GM12878 (cell line): ENCODE data around the gene HES7.

ENCODE experiments used
- CBX3 ChIP-seq: fragments of 200-600 bp; sonication (generic); IDR thresholded peaks from 2 replicates; pipeline ENCODE4 v1.6.1; 2016; ENCODE audit warnings: low read depth, borderline replicate concordance
- TAF1 ChIP-seq: IDR thresholded peaks from 2 replicates; pipeline ENCODE4 v1.6.1; 2011; ENCODE audit warnings: mild to moderate bottlenecking, low read depth, low read length, borderline replicate concordance
- TF ChIP-seq, protein P1 (sequence below), 3 experiments: IDR thresholded peaks in 2 of 3; conservative IDR thresholded peaks in 1 of 3; 2 replicates each; pipeline ENCODE4 v1.5.1; 2011; ENCODE audit warnings: low read depth in 3 of 3, low read length in 3 of 3, mild to moderate bottlenecking in 3 of 3, control low read depth in 2 of 3, moderate library complexity in 2 of 3, inconsistent platforms in 1 of 3, mixed read lengths in 1 of 3; ENCODE audit not compliant: control insufficient read depth in 2 of 3, insufficient read depth in 1 of 3; ENCODE audit errors: extremely low read depth in 1 of 3

DNA sequence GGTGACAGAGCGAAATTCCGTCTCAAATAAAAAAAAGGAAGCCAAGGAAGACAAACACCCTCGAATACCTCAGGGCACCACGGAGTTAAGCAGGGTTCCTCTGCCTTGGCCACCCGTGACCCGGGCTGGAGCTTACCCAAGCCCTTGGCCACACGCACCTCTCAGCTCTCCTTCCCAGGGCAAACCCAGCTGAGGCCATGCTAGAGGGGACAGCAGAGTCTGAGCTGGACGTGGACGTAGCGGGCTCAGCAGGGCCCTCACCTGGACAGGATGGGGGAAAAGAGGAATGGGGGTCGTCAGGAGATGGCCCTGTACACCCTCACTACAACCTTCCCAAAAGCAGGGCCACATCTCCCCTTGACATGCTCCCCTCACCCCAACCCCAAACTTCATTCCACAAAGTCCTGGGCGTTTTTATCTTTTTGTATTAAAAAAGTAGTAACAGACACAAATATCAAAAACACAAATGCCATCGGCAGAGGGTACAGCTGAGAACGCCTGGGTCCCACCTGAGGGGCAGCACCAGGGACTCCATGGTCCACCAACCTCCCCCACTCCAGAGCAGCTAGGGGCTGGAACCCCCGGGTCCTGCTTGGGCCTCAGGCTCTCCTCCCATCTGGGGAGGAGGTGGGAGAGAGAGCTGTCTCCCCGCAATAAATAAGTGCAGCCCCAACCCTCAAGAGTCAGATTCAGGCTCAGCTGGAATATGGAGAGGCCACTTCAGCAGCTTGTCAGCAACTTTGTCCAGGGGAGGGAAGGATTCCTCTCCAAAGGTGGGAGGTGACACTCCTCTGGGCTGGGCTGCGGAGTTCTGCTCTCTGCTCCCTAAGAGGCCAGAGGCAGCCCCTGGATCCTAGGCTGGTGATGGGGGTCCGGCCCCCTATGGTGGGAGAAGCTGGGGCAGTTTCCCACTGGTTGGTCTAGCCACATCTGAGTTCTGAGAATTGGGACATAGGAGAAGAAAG lies 16.4 kb upstream of the HES7 start:
- TF ChIP-seq, protein P1, sequence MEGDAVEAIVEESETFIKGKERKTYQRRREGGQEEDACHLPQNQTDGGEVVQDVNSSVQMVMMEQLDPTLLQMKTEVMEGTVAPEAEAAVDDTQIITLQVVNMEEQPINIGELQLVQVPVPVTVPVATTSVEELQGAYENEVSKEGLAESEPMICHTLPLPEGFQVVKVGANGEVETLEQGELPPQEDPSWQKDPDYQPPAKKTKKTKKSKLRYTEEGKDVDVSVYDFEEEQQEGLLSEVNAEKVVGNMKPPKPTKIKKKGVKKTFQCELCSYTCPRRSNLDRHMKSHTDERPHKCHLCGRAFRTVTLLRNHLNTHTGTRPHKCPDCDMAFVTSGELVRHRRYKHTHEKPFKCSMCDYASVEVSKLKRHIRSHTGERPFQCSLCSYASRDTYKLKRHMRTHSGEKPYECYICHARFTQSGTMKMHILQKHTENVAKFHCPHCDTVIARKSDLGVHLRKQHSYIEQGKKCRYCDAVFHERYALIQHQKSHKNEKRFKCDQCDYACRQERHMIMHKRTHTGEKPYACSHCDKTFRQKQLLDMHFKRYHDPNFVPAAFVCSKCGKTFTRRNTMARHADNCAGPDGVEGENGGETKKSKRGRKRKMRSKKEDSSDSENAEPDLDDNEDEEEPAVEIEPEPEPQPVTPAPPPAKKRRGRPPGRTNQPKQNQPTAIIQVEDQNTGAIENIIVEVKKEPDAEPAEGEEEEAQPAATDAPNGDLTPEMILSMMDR (IDR thresholded peaks at IDR 0.05 in 2 of 3, conservative IDR thresholded peaks at IDR 0.05 in 1 of 3; ENCODE audit: control insufficient read depth in 2 of 3, extremely low read depth in 1 of 3, insufficient read depth in 1 of 3, low read depth in 3 of 3, low read length in 3 of 3), result no peak
- TF ChIP-seq TAF1 (no peak), CBX3 (no peak)
